ENCODE measurements around the gene SRBD1. TPM values are rescaled to one million over a fixed set of nuclear protein-coding genes. Genes with fewer than 3 reads are reported as not detected.

Gene SRBD1
- total and polyA plus RNA-seq, 2 experiments from 2014 or later = 8.1 to 19.2 TPM

- in situ Hi-C loops (cut with MboI) = no loop called here
- peaks cover 18% of the 10 kb centered on the region for H3K4me1 ChIP-seq (ENCODE audit: insufficient read depth)
- H3K27me3 ChIP-seq (replicated peaks; ENCODE audit: insufficient read depth) = no peaks in the 10 kb centered on the region
- H3K36me3 ChIP-seq (ENCODE audit: low read depth) = no peaks in the 10 kb centered on the region
- H2AFZ ChIP-seq = no peak overlapping the region
- no peak overlapping the region for H3K27ac ChIP-seq
- H3F3A ChIP-seq (ENCODE audit: insufficient read depth) = peaks cover 10% of the 10 kb centered on the region
- no peaks in the 10 kb centered on the region for H3K9me2 ChIP-seq (ENCODE audit: insufficient read depth)
- 65 to 67% methylated on average over 3 of the region's 3 CpGs for WGBS, 2 experiments (ENCODE audit: low coverage in 1 of 2, low lambda C conversion rate in 2 of 2, missing lambda C conversion rate in 2 of 2)
- H3K9me3 ChIP-seq (ENCODE audit: low read depth) = no peaks in the 10 kb centered on the region
- no peak overlapping the region for H3K9ac ChIP-seq
- H3K4me2 ChIP-seq (ENCODE audit: unreplicated experiment) = no peak overlapping the region
- no peaks in the 10 kb centered on the region for H3K79me2 ChIP-seq (ENCODE audit: insufficient read depth)
- H4K20me1 ChIP-seq (ENCODE audit: insufficient read depth) = no peaks in the 10 kb centered on the region
- H3K4me3 ChIP-seq = no peak overlapping the region
- no peak for DNase-seq
- TF ChIP-seq EZH2 (IDR thresholded peaks at IDR 0.05; ENCODE audit: insufficient read depth, poor library complexity, severe bottlenecking) (no peak), EZH2phosphoT487 (IDR thresholded peaks at IDR 0.05; ENCODE audit: insufficient read depth, low read depth) (no peak)
Observed at GRCh38 chr2:45459860-45460259, 151.2 kb downstream of the SRBD1 start.

GRCh38 chr2:45458909-45459563 lies 152.0 kb downstream of the SRBD1 start:
- Histone ChIP-seq H3K4me3 (0 out of 2 replicates have a peak overlapping the region, but pooled peaks have one; percentile 6), H2AFZ (peak overlapping the region; percentile 67), H3F3A (ENCODE audit: insufficient read depth) (peaks cover 10% of the 10 kb centered on the region), H3K36me3 (ENCODE audit: low read depth) (no peaks in the 10 kb centered on the region), H4K20me1 (ENCODE audit: insufficient read depth) (no peaks in the 10 kb centered on the region), H3K9ac (no peak overlapping the region), H3K9me2 (ENCODE audit: insufficient read depth) (no peaks in the 10 kb centered on the region), H3K27me3 (replicated peaks; ENCODE audit: insufficient read depth) (no peaks in the 10 kb centered on the region), H3K4me1 (ENCODE audit: insufficient read depth) (peaks cover 18% of the 10 kb centered on the region), H3K79me2 (ENCODE audit: insufficient read depth) (no peaks in the 10 kb centered on the region), H3K4me2 (ENCODE audit: unreplicated experiment) (peak overlapping the region; percentile 59), H3K27ac (peak overlapping the region; percentile 16), H3K9me3 (ENCODE audit: low read depth) (no peaks in the 10 kb centered on the region)
- 2 to 4% methylated on average over 3 of the region's 3 CpGs for WGBS, 2 experiments (ENCODE audit: low coverage in 1 of 2, low lambda C conversion rate in 2 of 2, missing lambda C conversion rate in 2 of 2)
- in situ Hi-C loops (cut with MboI) = no loop called here
- no peak for TF ChIP-seq EZH2 (IDR thresholded peaks at IDR 0.05; ENCODE audit: insufficient read depth, poor library complexity, severe bottlenecking)
- no peak for TF ChIP-seq EZH2phosphoT487 (IDR thresholded peaks at IDR 0.05; ENCODE audit: insufficient read depth, low read depth)
- peak; percentile 78 for DNase-seq

- H4K20me1 ChIP-seq (ENCODE audit: insufficient read depth) = no peaks in the 10 kb centered on the region
- in situ Hi-C loops (cut with MboI) = no loop called here
- H3K79me2 ChIP-seq (ENCODE audit: insufficient read depth) = no peaks in the 10 kb centered on the region
- H3K27me3 ChIP-seq (replicated peaks; ENCODE audit: insufficient read depth) = no peaks in the 10 kb centered on the region
- peaks cover 34% of the 10 kb centered on the region for H3K4me1 ChIP-seq (ENCODE audit: insufficient read depth)
- H3K4me3 ChIP-seq = no peak overlapping the region
- H3K9me3 ChIP-seq (ENCODE audit: low read depth) = no peaks in the 10 kb centered on the region
- H3K4me2 ChIP-seq (ENCODE audit: unreplicated experiment) = no peak overlapping the region
- WGBS, 2 experiments (ENCODE audit: low coverage in 1 of 2, low lambda C conversion rate in 2 of 2, missing lambda C conversion rate in 2 of 2) = 96 to 97% methylated on average over 5 of the region's 5 CpGs
- H3K9me2 ChIP-seq (ENCODE audit: insufficient read depth) = no peaks in the 10 kb centered on the region
- H3K9ac ChIP-seq = no peak overlapping the region
- no peak overlapping the region for H2AFZ ChIP-seq
- no peak for DNase-seq
- H3K36me3 ChIP-seq (ENCODE audit: low read depth) = no peaks in the 10 kb centered on the region
- no peak for TF ChIP-seq EZH2phosphoT487 (IDR thresholded peaks at IDR 0.05; ENCODE audit: insufficient read depth, low read depth)
- no peak for TF ChIP-seq EZH2 (IDR thresholded peaks at IDR 0.05; ENCODE audit: insufficient read depth, poor library complexity, severe bottlenecking)
- H3K27ac ChIP-seq = no peak overlapping the region
- H3F3A ChIP-seq (ENCODE audit: insufficient read depth) = peaks cover 21% of the 10 kb centered on the region
Observed at GRCh38 chr2:45457211-45457945, 153.7 kb downstream of the SRBD1 start.

GRCh38 chr2:45452866-45453265 lies 158.2 kb downstream of the SRBD1 start:
- 1 to 2% methylated on average over 4 of the region's 4 CpGs for WGBS, 2 experiments (ENCODE audit: low coverage in 1 of 2, low lambda C conversion rate in 2 of 2, missing lambda C conversion rate in 2 of 2)
- Histone ChIP-seq H2AFZ (no peak overlapping the region), H3K9me3 (ENCODE audit: low read depth) (no peaks in the 10 kb centered on the region), H3K9me2 (ENCODE audit: insufficient read depth) (no peaks in the 10 kb centered on the region), H3K27me3 (replicated peaks; ENCODE audit: insufficient read depth) (no peaks in the 10 kb centered on the region), H3K27ac (peak overlapping the region; percentile 68), H3K9ac (0 out of 2 replicates have a peak overlapping the region, but pooled peaks have one; percentile 4), H3F3A (ENCODE audit: insufficient read depth) (peaks cover 16% of the 10 kb centered on the region; the same call in 1 of the 2 replicates), H3K79me2 (ENCODE audit: insufficient read depth) (no peaks in the 10 kb centered on the region), H3K4me2 (ENCODE audit: unreplicated experiment) (peak overlapping the region; percentile 79), H3K4me3 (peak overlapping the region; percentile 20), H4K20me1 (ENCODE audit: insufficient read depth) (no peaks in the 10 kb centered on the region), H3K4me1 (ENCODE audit: insufficient read depth) (peaks cover 21% of the 10 kb centered on the region), H3K36me3 (ENCODE audit: low read depth) (no peaks in the 10 kb centered on the region)
- no peak for TF ChIP-seq EZH2phosphoT487 (IDR thresholded peaks at IDR 0.05; ENCODE audit: insufficient read depth, low read depth)
- TF ChIP-seq EZH2 (IDR thresholded peaks at IDR 0.05; ENCODE audit: insufficient read depth, poor library complexity, severe bottlenecking) = no peak
- in situ Hi-C loops (cut with MboI) = no loop called here
- peak; percentile 85 for DNase-seq
